SK-N-SH (cell line): ENCODE measurements around the gene CD300LB.

Experiments used
- EP300 ChIP-seq, 2 experiments: IDR thresholded peaks; 2 replicates each; pipeline versions ENCODE4 v1.4.0 to v1.6.1; 2012; ENCODE audit warnings: borderline replicate concordance in 1 of 2, low read depth in 1 of 2, low read length in 1 of 2
- EZH2phosphoT487 ChIP-seq: fragments of 200-600 bp; sonication (generic); IDR thresholded peaks from 2 replicates; pipeline ENCODE4 v1.6.1; 2017; ENCODE audit warnings: low read depth, mixed run types, mild to moderate bottlenecking, antibody characterized with exemption, moderate library complexity, borderline replicate concordance
- JUND ChIP-seq: IDR thresholded peaks from 2 replicates; pipeline ENCODE4 v1.4.0; 2012
- MXI1 ChIP-seq: IDR thresholded peaks from 2 replicates; pipeline ENCODE4 v1.6.1; 2012; ENCODE audit warnings: mild to moderate bottlenecking, low read depth, low read length, improper control_type of control experiment
- POLR2AphosphoS5 ChIP-seq: IDR thresholded peaks from 2 replicates; pipeline ENCODE4 v1.6.1; 2012; ENCODE audit warnings: low read depth, low read length
- TAF1 ChIP-seq: IDR thresholded peaks from 2 replicates; pipeline ENCODE4 v1.6.1; 2012; ENCODE audit warnings: low read depth, mild to moderate bottlenecking, low read length, moderate library complexity, borderline replicate concordance
- TCF12 ChIP-seq: IDR thresholded peaks from 2 replicates; pipeline ENCODE4 v1.4.0; 2012
- TF ChIP-seq, protein P1 (sequence below): fragments of 150-350 bp; IDR thresholded peaks from 2 replicates; pipeline ENCODE4 v1.6.1; 2016; ENCODE audit warnings: mild to moderate bottlenecking, low read depth, low read length
- TF ChIP-seq, protein P2 (sequence below): fragments of 200-600 bp; sonication (generic); IDR thresholded peaks from 2 replicates; pipeline ENCODE4 v1.6.1; 2017; ENCODE audit warnings: antibody characterized with exemption, mild to moderate bottlenecking, moderate library complexity
- TF ChIP-seq, protein P3 (sequence below): IDR thresholded peaks from 2 replicates; pipeline ENCODE4 v1.4.0; 2012; ENCODE audit warnings: low read depth, borderline replicate concordance

DNA sequence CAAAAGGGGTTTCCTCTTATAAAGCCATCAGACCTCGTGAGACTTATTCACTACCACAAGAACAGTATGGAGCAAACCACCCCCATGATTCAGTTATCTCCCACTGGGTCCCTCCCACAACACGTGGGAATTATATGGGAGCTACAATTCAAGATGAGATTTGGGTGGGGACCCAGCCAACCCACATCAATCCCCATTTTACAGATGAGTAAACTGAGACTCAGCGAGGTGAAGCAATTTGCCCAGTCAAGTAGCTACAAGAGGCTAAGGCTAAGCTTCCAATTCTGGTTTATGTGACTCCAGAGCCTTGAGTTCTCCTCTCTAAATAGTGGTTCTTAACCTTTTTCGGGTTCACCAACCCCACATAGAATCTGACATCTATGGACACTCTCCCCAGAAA is 56.1 kb downstream of the CD300LB start:
- TF ChIP-seq, protein P1, sequence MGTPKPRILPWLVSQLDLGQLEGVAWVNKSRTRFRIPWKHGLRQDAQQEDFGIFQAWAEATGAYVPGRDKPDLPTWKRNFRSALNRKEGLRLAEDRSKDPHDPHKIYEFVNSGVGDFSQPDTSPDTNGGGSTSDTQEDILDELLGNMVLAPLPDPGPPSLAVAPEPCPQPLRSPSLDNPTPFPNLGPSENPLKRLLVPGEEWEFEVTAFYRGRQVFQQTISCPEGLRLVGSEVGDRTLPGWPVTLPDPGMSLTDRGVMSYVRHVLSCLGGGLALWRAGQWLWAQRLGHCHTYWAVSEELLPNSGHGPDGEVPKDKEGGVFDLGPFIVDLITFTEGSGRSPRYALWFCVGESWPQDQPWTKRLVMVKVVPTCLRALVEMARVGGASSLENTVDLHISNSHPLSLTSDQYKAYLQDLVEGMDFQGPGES: no peak
- TF ChIP-seq, protein P2, sequence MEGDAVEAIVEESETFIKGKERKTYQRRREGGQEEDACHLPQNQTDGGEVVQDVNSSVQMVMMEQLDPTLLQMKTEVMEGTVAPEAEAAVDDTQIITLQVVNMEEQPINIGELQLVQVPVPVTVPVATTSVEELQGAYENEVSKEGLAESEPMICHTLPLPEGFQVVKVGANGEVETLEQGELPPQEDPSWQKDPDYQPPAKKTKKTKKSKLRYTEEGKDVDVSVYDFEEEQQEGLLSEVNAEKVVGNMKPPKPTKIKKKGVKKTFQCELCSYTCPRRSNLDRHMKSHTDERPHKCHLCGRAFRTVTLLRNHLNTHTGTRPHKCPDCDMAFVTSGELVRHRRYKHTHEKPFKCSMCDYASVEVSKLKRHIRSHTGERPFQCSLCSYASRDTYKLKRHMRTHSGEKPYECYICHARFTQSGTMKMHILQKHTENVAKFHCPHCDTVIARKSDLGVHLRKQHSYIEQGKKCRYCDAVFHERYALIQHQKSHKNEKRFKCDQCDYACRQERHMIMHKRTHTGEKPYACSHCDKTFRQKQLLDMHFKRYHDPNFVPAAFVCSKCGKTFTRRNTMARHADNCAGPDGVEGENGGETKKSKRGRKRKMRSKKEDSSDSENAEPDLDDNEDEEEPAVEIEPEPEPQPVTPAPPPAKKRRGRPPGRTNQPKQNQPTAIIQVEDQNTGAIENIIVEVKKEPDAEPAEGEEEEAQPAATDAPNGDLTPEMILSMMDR: no peak
- TF ChIP-seq EP300 (IDR thresholded peaks at IDR 0.05; ENCODE audit: borderline replicate concordance in 1 of 2, low read depth in 1 of 2, low read length in 1 of 2) (no peak), TCF12 (no peak), TAF1 (no peak), EZH2phosphoT487 (no peak), JUND (no peak), MXI1 (no peak), POLR2AphosphoS5 (no peak)
- TF ChIP-seq, protein P3, sequence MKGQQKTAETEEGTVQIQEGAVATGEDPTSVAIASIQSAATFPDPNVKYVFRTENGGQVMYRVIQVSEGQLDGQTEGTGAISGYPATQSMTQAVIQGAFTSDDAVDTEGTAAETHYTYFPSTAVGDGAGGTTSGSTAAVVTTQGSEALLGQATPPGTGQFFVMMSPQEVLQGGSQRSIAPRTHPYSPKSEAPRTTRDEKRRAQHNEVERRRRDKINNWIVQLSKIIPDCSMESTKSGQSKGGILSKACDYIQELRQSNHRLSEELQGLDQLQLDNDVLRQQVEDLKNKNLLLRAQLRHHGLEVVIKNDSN: no peak
